ENCODE measurements around the gene LRP2. TPM values are rescaled to one million over a fixed set of nuclear protein-coding genes. Genes with fewer than 3 reads are reported as not detected.

Gene LRP2
- total RNA-seq, 4 donors from 2014 or later = not detected

GRCh38 chr2:169300636-169301530 lies 61.5 kb downstream of the LRP2 start:
- no peak for TF ChIP-seq EP300 (IDR thresholded peaks at IDR 0.05)
- TF ChIP-seq POLR2A (IDR thresholded peaks at IDR 0.05) = no peak
- no peak for TF ChIP-seq POLR2AphosphoS5 (IDR thresholded peaks at IDR 0.05)
- TF ChIP-seq CTCF (IDR thresholded peaks at IDR 0.05) = no peak
- no peaks in the 10 kb centered on the region for H3K9me3 ChIP-seq
- 40 to 44% methylated on average over 4 to 5 of the region's 5 CpGs for WGBS, 2 donors (ENCODE audit: low coverage in 1 of 2)

GRCh38 chr2:169298007-169298406 lies 64.3 kb downstream of the LRP2 start:
- H3K27ac ChIP-seq = no peak overlapping the region
- ATAC-seq = no peak
- no peaks in the 10 kb centered on the region for H3K4me1 ChIP-seq
- H3K27me3 ChIP-seq = peaks cover 5% of the 10 kb centered on the region
- WGBS, 2 donors (ENCODE audit: low coverage in 1 of 2) = 75 to 78% methylated on average over 1 of the region's 1 CpG
- no peaks in the 10 kb centered on the region for H3K9me3 ChIP-seq
- no peaks in the 10 kb centered on the region for H3K36me3 ChIP-seq
- TF ChIP-seq POLR2A (IDR thresholded peaks at IDR 0.05) (no peak), POLR2AphosphoS5 (IDR thresholded peaks at IDR 0.05) (no peak), CTCF (IDR thresholded peaks at IDR 0.05) (no peak), EP300 (IDR thresholded peaks at IDR 0.05) (no peak)
- no peak overlapping the region for H3K4me3 ChIP-seq

More at GRCh38 chr2:169300636-169301530, 61.5 kb downstream of the LRP2 start:
- no peak overlapping the region for H3K27ac ChIP-seq
- H3K36me3 ChIP-seq = no peaks in the 10 kb centered on the region
- H3K27me3 ChIP-seq = no peaks in the 10 kb centered on the region
- H3K4me1 ChIP-seq = no peaks in the 10 kb centered on the region
- H3K4me3 ChIP-seq = no peak overlapping the region
- ATAC-seq = no peak

DNA sequence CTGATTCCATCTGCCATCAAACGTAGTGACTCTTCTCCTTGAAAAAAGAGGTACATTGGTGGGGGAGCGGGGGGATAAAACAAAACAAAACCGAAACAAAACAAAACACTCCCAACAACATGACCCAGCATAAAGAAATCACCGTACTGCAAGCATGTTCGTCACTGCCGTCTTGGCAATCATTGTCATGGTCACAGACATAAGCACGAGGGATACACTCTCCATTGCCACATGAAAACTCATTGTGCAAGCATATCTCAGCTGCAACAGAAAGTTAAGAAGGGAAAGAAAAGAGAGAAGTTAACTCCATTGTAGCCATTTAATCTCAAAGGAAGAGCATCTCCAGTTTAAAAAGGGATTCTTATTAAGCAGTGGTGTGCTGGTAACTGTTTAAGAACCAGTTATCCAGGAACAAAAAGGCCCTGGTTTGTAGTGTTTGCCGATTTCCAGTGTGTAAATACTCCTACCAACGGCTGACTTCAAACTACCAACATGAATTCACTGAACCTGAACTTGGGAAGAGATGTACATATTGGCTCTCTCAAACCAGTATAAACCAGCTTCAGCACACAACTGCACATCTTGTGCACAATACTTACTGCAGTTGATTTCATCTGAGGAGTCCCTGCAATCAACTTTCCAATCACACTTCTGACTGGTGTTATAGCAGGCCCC lies 68.2 kb downstream of the LRP2 start:
- no peak for ATAC-seq
- Histone ChIP-seq H3K4me1 (no peaks in the 10 kb centered on the region), H3K27me3 (peaks cover 11% of the 10 kb centered on the region), H3K36me3 (no peaks in the 10 kb centered on the region), H3K27ac (no peak overlapping the region), H3K9me3 (no peaks in the 10 kb centered on the region), H3K4me3 (no peak overlapping the region)
- WGBS, 2 donors (ENCODE audit: low coverage in 1 of 2) = 82 to 86% methylated on average over 2 to 9 of the region's 9 CpGs
- TF ChIP-seq POLR2A (IDR thresholded peaks at IDR 0.05) (no peak), POLR2AphosphoS5 (IDR thresholded peaks at IDR 0.05) (no peak), CTCF (IDR thresholded peaks at IDR 0.05) (no peak), EP300 (IDR thresholded peaks at IDR 0.05) (no peak)

DNA sequence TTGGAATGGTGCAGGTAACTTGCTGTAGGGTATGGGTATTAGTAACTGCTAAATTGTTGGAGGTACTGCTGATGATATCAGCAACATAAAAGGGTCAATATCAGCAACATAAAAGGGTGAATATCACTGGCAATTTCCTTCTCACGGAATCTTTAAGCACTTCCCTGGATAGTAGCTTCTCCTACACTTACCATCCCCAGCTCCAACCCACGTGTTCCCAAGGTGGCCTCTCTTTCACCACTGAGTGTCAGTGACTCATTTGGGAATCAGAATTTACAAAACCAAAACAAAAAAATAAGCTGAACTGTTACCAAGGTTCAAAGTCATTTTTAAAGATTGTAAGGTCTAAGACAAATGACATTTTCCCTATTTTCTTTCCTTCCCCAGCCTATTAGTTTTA lies 70.8 kb downstream of the LRP2 start:
- Histone ChIP-seq H3K4me3 (no peak overlapping the region), H3K27ac (no peak overlapping the region), H3K9me3 (no peaks in the 10 kb centered on the region), H3K27me3 (peaks cover 11% of the 10 kb centered on the region), H3K4me1 (no peaks in the 10 kb centered on the region), H3K36me3 (no peaks in the 10 kb centered on the region)
- no peak for ATAC-seq
- TF ChIP-seq EP300 (IDR thresholded peaks at IDR 0.05) (no peak), CTCF (IDR thresholded peaks at IDR 0.05) (no peak), POLR2AphosphoS5 (IDR thresholded peaks at IDR 0.05) (no peak), POLR2A (IDR thresholded peaks at IDR 0.05) (no peak)
- WGBS, 2 donors (ENCODE audit: low coverage in 1 of 2) = 49 to 93% methylated on average over 2 of the region's 2 CpGs

Data from gastroesophageal sphincter (tissue), 4 donors.